HG03442 (cell line): Measurements from ENCODE around the gene PEX14.
A peak's percentile ranks its signal among the peaks of the same experiment; 100 is the strongest.
"Not testable (repeated sequence)": the region's sequence is repeated elsewhere in the genome, so short reads cannot be mapped to it uniquely, and the experiment has no call there.

Experiments used
- ATAC-seq: cut with Tn5 transposase; IDR thresholded peaks from one replicate; pipeline ENCODE4 v1.9.1; 2021; ENCODE audit warnings: mild to moderate bottlenecking, moderate library complexity; ENCODE audit not compliant: unreplicated experiment

The PEX14 gene, protein sequence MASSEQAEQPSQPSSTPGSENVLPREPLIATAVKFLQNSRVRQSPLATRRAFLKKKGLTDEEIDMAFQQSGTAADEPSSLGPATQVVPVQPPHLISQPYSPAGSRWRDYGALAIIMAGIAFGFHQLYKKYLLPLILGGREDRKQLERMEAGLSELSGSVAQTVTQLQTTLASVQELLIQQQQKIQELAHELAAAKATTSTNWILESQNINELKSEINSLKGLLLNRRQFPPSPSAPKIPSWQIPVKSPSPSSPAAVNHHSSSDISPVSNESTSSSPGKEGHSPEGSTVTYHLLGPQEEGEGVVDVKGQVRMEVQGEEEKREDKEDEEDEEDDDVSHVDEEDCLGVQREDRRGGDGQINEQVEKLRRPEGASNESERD

DNA sequence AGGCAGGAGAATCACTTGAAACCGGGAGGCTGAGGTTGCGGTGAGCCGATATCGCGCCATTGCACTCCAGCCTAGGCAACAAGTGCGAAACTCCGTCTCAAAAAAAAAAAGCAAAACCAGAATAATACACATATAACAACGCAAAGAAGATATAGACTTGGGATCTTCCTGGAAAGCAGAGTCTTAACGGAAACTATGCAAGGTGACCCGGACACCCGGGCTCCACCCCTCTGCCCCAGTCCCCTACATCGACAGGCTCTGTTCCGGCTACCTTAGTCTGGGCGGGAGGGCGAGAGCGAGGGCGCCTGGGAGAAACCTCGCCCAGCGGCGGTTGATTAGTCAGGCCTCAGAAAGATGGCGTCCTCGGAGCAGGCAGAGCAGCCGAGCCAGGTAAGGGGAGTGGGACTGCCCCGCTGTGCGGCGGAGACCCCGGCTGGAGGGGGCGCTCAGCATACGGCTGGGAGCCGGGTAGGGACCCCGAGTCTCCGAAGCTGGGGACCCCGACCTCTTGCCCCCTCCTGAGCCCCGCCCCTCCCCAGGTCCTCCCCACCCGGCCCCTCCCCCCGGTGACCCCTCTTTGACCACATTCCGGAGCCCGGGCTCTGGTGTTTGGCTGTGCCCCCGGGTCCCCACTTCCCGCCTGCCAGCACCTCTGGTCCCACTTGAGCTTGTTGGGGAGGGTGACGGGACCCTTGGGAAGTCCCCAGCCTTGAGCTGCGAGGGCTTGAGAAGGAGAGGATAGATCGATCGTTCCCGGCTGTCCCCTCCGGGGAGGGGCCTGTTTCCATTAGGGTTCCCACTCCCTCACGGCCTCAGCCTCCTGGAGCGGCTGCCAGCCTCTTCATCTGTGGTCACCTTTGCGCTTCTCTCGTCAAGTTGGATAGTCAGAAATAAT lies at the start of gene PEX14:
PEX14 (plus strand) TSS at position 338 of the 895 bp plus-strand sequence; CDS start at position 355, 17 bp downstream.
- peak; percentile 55 for ATAC-seq

DNA sequence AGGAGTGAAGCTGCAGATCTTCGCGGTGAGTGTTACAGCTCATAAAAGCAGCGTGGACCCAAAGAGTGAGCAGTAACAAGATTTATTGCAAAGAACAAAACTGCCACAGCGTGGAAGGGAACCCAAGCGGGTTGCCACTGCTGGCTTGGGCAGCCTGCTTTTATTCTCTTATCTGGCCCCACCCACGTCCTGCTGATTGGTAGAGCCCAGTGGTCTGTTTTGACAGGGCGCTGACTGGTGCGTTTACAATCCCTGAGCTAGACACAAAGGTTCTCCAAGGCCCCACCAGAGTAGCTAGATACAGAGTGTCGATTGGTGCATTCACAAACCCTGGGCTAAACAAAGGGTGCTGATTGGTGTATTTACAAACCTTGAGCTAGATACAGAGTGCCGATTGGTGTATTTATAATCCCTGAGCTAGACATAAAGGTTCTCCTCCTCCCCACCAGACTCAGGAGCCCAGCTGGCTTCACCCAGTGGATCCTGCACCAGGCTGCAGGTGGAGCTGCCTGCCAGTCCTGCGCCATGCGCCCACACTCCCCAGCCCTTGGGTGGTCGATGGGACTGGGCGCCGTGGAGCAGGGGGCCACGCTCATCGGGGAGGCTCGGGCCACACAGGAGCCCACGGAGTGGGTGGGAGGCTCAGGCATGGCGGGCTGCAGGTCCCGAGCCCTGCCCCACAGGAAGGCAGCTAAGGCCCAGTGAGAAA lies 48.8 kb upstream of the PEX14 start:
- not testable (repeated sequence) for ATAC-seq

- ATAC-seq = not testable (repeated sequence)
Measured at GRCh38 chr1:10426535-10426848, 48.3 kb upstream of the PEX14 start.

GRCh38 chr1:10428984-10429383 lies 45.8 kb upstream of the PEX14 start:
- ATAC-seq = no peak

DNA sequence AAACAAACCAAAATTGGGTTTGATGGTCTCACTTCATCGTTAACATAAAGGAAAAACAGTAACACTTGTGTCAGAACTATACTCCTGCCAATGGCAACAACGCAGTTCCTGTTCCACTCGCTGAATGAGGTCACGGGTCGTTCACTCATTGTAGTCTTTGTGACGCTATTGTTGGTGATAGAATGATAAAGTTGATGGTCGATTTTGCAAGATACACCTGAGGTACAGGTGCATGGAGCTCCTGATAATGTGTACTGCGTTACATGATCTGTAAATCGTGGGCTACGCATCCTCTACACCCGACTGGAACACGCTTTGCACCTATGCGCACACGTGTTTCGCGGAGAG lies 44.9 kb upstream of the PEX14 start:
- ATAC-seq = no peak

DNA sequence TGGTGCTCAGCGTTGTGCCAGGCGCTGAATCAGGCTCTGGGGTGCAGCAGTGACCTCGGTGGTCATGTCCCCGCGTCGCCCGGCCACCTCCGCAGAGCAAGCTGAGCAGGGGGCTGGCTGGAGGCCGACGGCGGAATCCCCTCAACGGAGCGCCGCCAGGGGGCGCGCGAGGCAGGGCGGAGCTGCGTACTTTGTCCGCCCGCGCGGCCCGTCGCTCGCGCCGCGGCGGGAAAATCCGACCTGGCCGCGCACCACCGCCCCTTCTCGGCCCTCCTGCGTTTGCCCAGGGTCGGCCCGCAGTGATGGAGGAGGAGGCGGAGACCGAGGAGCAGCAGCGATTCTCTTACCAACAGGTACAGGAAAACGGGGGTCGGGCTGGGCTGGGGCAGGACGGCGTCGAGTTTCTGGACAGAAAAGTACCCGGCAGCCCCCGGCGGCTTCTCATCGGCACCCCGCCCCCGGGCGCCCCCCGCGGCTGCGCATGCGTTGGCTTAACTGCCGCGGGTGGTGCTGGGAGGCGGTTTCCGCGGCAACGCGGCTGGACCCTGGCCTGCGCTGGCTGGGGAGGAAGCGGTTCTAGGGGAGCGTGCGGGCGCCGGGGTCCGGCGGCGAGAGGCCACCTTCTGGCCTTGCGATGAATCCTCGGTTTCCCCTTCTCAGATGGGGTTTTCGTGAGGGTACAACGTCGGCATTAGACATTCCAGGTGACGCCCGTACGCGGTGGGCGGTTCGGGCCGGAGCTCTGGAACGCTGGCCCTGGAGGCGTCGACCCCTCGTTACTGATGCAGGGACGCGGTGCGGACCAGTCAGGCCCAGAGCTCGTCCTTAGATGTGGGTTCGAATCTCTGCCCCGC lies 44.3 kb upstream of the PEX14 start, which contains the start of gene CENPS:
CENPS (plus strand) TSS at position 218 of the 854 bp plus-strand sequence; CDS start at position 303, 85 bp downstream.
- ATAC-seq = peak; percentile 78

GRCh38 chr1:10431070-10431730 lies 43.5 kb upstream of the PEX14 start:
- ATAC-seq = no peak

GRCh38 chr1:10432910-10433700 lies 41.6 kb upstream of the PEX14 start:
- ATAC-seq = no peak

- no peak for ATAC-seq
Measured at GRCh38 chr1:10433790-10434189, 41.0 kb upstream of the PEX14 start.

DNA sequence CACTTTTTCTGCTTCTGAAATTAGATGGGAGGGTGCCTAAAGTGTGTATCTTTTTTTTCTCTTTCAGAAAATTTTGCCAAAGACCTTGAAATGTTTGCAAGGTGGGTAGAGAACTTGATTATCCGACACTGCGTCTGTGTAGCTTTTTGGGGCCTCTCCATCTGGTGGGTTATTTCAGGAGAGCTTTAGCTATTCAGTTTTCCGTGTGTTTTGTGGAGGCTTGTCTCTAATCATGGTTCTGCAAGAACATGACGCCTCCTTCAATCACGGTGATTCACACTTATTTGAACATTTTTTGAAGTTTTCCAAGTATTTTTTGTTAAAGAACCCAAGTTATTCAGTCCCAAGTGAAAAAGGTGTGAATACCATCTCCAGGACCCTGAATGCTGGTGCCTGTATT lies 40.2 kb upstream of the PEX14 start:
- ATAC-seq = no peak

DNA sequence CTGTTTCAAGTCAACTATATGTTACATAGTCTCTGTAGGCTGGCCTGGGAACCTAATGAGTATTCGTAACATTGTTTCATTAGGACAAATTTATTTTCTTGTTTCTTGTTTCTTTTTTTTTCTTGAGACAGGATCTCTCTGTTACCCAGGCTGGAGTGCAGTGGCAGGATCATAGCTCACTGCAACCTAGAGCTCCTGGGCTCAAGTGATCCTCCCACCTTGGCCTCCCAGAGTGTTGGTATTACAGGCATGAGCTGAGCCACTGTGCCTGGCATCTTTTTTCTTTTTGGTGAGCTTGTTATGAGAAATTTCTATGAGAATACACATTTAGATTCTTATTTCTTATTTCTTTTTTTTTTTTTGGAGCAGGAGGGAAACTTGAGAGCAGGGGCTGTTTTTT lies 37.7 kb upstream of the PEX14 start:
- ATAC-seq = no peak

GRCh38 chr1:10438677-10439163 lies 36.0 kb upstream of the PEX14 start:
- no peak for ATAC-seq

DNA sequence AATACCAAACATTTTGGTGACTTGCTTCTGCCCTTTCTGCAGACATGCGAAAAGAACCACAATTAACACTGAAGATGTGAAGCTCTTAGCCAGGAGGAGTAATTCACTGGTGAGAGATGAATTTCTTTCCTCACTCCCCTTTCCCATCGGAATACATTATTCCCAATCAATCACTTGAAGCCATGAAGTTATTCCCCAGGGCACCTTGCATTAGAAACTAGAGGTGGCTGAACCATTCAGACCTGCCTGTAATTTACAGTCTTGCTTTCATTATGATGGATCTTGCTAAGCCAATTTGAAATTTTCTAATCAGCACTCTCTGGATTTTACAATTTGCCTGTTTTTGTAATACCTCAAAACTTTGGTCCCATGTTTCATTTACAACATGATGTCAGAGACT lies 34.4 kb upstream of the PEX14 start:
- no peak for ATAC-seq

DNA sequence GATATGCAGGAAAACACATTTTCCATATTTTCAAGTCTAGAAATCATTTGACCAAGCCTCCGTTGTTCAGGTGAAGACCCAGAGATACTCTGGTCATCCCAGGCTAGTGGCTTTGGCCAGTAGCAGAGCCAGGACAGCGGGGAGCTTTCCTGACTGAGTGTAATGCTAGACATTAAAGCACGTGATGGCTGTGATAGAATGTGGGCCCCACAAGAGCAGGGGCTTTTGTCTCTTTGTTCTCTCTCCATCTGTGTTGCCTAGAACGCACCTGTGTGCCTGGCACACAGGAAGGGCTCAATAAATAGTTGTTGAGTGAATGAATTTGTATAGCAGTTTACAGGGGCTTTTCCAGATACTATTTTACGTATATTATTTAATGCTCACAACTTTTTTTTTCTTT lies 34.0 kb upstream of the PEX14 start:
- ATAC-seq = no peak

DNA sequence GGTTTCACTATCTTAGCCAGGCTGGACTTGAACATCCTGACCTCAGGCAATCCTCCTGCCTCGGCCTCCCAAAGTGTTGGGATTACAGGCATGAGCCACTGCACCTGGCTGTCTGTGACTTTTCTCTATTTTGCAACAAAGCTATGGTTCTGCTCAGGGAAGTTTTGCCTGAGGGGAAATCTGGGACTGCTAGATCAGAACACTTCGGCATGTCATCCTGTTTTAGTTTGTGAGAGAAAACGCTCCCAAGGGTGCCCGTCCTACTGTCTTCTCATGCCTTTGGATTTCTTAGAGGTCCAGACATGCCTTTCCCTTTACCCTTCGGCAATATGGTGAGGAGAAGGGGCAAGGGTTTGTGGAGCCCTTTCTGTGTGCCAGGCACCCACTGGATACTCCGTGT lies 30.5 kb upstream of the PEX14 start:
- ATAC-seq = no peak

DNA sequence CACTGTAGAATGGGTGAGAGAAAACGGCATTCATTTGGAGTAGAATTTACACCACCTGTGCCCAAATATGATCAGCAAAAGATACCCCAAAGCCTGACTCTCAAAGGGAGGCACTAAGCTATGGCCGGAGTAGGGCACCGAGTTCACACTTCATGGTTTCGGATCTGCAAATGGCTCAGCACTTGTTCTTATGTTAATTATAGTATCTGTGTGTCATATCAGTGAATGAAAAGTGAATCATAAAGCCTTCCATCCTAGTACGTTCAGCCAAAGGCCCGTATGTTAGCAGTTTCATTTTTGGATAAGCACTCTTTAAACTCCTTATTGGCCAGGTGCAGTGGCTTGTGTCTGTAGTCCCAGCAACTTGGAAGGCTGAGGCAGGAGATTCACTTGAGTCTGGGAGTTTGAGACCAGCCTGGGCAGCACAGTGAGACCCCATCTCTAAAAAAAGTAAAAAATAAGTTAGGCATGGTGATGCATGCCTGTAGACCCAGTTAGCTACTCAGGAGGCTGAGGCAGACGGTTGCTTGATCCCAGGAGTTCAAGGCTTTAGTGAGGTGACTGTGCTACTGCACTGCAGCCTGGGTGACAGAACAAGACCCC lies 29.9 kb upstream of the PEX14 start:
- ATAC-seq = no peak

DNA sequence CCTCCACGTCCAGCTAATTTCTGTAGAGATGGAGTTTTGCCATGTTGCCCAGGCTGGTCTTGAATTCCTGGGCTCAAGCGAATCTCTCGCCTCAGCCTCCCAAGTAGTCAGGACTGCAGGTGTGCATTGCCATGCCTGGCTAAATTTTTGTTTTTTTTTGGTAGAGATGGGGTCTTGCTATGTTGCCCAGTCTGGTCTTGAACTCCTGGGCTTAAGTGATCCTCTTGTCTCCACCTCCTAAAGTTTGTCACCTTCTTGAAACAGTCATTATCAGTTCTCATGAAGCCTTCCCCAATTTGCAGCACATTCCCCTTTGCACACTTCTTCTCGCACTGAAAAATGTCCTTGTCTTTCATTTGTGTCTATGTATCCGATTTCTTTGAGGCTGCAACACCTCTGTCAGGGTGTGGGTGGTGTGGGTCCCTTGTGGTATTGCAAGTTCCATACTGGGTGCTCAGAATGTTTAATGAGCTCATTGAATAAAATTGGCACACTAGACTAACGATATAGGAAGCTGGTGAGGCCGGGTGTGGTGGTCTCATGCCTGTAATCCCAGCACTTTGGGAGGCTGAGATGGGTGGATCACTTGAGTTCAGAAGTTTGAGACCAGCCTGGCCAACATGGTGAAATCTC lies 27.8 kb upstream of the PEX14 start:
- ATAC-seq = no peak

DNA sequence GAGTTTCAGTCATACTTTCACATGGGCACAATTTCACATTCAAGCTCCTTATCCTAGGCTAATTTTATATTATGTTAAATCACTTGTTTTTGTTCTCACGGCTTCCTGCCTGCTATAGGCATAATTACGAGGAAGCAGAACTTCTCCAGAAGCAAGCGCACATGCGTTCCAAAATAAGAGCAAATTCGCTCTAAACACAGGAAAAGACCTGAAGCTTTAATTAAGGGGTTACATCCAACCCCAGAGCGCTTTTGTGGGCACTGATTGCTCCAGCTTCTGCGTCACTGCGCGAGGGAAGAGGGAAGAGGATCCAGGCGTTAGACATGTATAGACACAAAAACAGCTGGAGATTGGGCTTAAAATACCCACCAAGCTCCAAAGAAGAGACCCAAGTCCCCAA lies 25.0 kb upstream of the PEX14 start, which contains the start of gene CORT:
CORT (plus strand) TSS at position 281 of the 400 bp plus-strand sequence. CDS start 193 bp downstream, outside the sequence.
- no peak for ATAC-seq
